ENCODE data around the gene CEP135.
"Not testable (repeated sequence)": the region's sequence is repeated elsewhere in the genome, so short reads cannot be mapped to it uniquely, and the experiment has no call there.

Gene CEP135
- 51.5 to 73.9 (median 52.7) reads per million in 3 experiments for total RNA-seq

- DNase-seq, result peak; percentile 93
These were observed at the start of gene CEP135 for GRCh38 chr4:55948726-55949481. TSS of gene CEP135 (plus strand) at chr4:55948945. CDS start at chr4:55952131, 3,186 bp downstream.

- no peak for DNase-seq
These were observed 46.1 kb upstream of the CEP135 start for GRCh38 chr4:55902677-55903076.

GRCh38 chr4:55903577-55903976, 45.2 kb upstream of the CEP135 start:
- no peak for DNase-seq

- DNase-seq, result no peak
These were observed 44.2 kb upstream of the CEP135 start for GRCh38 chr4:55904576-55904975.

GRCh38 chr4:55906323-55906722, 42.4 kb upstream of the CEP135 start:
- no peak for DNase-seq

- DNase-seq, result no peak
These were observed 41.8 kb upstream of the CEP135 start for GRCh38 chr4:55906989-55907388.

GRCh38 chr4:55907469-55907868, 41.3 kb upstream of the CEP135 start:
- no peak for DNase-seq

GRCh38 chr4:55910140-55910539, 38.6 kb upstream of the CEP135 start:
- DNase-seq, result no peak

GRCh38 chr4:55912249-55912648, 36.5 kb upstream of the CEP135 start:
- no peak for DNase-seq

GRCh38 chr4:55920571-55920970, 28.2 kb upstream of the CEP135 start:
- DNase-seq, result no peak

GRCh38 chr4:55921093-55921492, 27.7 kb upstream of the CEP135 start:
- DNase-seq, result no peak

GRCh38 chr4:55925241-55925640, 23.5 kb upstream of the CEP135 start:
- no peak for DNase-seq

- no peak for DNase-seq
These were observed 22.1 kb upstream of the CEP135 start for GRCh38 chr4:55926610-55927009.

- no peak for DNase-seq
These were observed 20.8 kb upstream of the CEP135 start for GRCh38 chr4:55927803-55928437.

GRCh38 chr4:55928846-55929245, 19.9 kb upstream of the CEP135 start:
- DNase-seq, result no peak

GRCh38 chr4:55931043-55931442, 17.7 kb upstream of the CEP135 start:
- DNase-seq, result no peak

- no peak for DNase-seq
These were observed 16.9 kb upstream of the CEP135 start for GRCh38 chr4:55931833-55932232.

- DNase-seq, result no peak
These were observed 16.2 kb upstream of the CEP135 start for GRCh38 chr4:55932511-55932910.

- no peak for DNase-seq
These were observed 15.1 kb upstream of the CEP135 start for GRCh38 chr4:55933611-55934010.

GRCh38 chr4:55935907-55936306, 12.8 kb upstream of the CEP135 start:
- not testable (repeated sequence) for DNase-seq

- no peak for DNase-seq
These were observed 10.3 kb upstream of the CEP135 start for GRCh38 chr4:55938481-55938880.

GRCh38 chr4:55939421-55939820, 9.3 kb upstream of the CEP135 start:
- DNase-seq, result no peak

GRCh38 chr4:55941881-55942396, 6.8 kb upstream of the CEP135 start:
- DNase-seq, result no peak

GRCh38 chr4:55947254-55947882, 1.4 kb upstream of the CEP135 start:
- no peak for DNase-seq
